ENCODE data around the gene MRPL10. TPM values are rescaled to one million over a fixed set of nuclear protein-coding genes. Genes with fewer than 3 reads are reported as not detected.

MRPL10 gene
- total RNA-seq, 2 donors from 2014 or later: 56.3 to 65.3 TPM

GRCh38 chr17:47830396-47831002 is 842 bp downstream of the MRPL10 start:
- H3K4me3 Mint-ChIP-seq: peak overlapping the region; percentile 81
- no peak overlapping the region for H3K27ac ChIP-seq (ENCODE audit: low read depth, low read length)
- no peaks in the 10 kb centered on the region for H3K9me3 ChIP-seq (ENCODE audit: control insufficient read depth, low read length)
- H3K27me3 Mint-ChIP-seq (ENCODE audit: insufficient read depth): peaks cover 4% of the 10 kb centered on the region
- no peaks in the 10 kb centered on the region for H3K4me1 ChIP-seq (ENCODE audit: control insufficient read depth, insufficient read depth, low read length)
- no peaks in the 10 kb centered on the region for H3K27me3 ChIP-seq (ENCODE audit: control insufficient read depth, insufficient read depth, low read length, poor library complexity, severe bottlenecking)
- peaks cover 25% of the 10 kb centered on the region for H3K36me3 ChIP-seq (ENCODE audit: control insufficient read depth, insufficient read depth, low read length)
- peak overlapping the region; percentile 76 for H3K27ac Mint-ChIP-seq
- TF ChIP-seq CTCF (conservative IDR thresholded peaks at IDR 0.05): no peak
- H3K9ac ChIP-seq (ENCODE audit: extremely low read depth, low read length, poor library complexity, severe bottlenecking): peak overlapping the region; percentile 75
- H3K4me1 Mint-ChIP-seq: peaks cover 8% of the 10 kb centered on the region
- H3K9me3 Mint-ChIP-seq: no peaks in the 10 kb centered on the region
- peaks cover 26% of the 10 kb centered on the region for H3K36me3 Mint-ChIP-seq (ENCODE audit: low read depth)
- DNase-seq: no peak
- WGBS, 2 experiments (ENCODE audit: insufficient coverage in 1 of 2, insufficient read length in 1 of 2): 81 to 82% methylated on average over 12 to 18 of the region's 18 CpGs
- H3K4me3 ChIP-seq (ENCODE audit: low read length): peak overlapping the region; percentile 99

- Histone ChIP-seq H3K36me3 (ENCODE audit: control insufficient read depth, insufficient read depth, low read length) (peaks cover 30% of the 10 kb centered on the region), H3K9me3 (ENCODE audit: control insufficient read depth, low read length) (no peaks in the 10 kb centered on the region), H3K4me1 (ENCODE audit: control insufficient read depth, insufficient read depth, low read length) (no peaks in the 10 kb centered on the region), H3K4me3 (ENCODE audit: low read length) (peak overlapping the region; percentile 99), H3K9ac (ENCODE audit: extremely low read depth, low read length, poor library complexity, severe bottlenecking) (no peak overlapping the region), H3K27ac (ENCODE audit: low read depth, low read length) (no peak overlapping the region), H3K27me3 (ENCODE audit: control insufficient read depth, insufficient read depth, low read length, poor library complexity, severe bottlenecking) (no peaks in the 10 kb centered on the region)
- Mint-ChIP-seq H3K27ac (no peak overlapping the region), H3K27me3 (ENCODE audit: insufficient read depth) (peaks cover 4% of the 10 kb centered on the region), H3K4me3 (peak overlapping the region; percentile 81), H3K36me3 (ENCODE audit: low read depth) (peaks cover 29% of the 10 kb centered on the region), H3K4me1 (peaks cover 8% of the 10 kb centered on the region), H3K9me3 (no peaks in the 10 kb centered on the region)
- 87 to 96% methylated on average over 3 of the region's 3 CpGs for WGBS, 2 experiments (ENCODE audit: insufficient coverage in 1 of 2, insufficient read length in 1 of 2)
- no peak for TF ChIP-seq CTCF (conservative IDR thresholded peaks at IDR 0.05)
- no peak for DNase-seq
These were observed 1.5 kb downstream of the MRPL10 start for GRCh38 chr17:47829870-47830269.

- no peak overlapping the region for H3K27ac Mint-ChIP-seq
- H3K9me3 Mint-ChIP-seq: no peaks in the 10 kb centered on the region
- Histone ChIP-seq H3K9me3 (ENCODE audit: control insufficient read depth, low read length) (no peaks in the 10 kb centered on the region), H3K27me3 (ENCODE audit: control insufficient read depth, insufficient read depth, low read length, poor library complexity, severe bottlenecking) (no peaks in the 10 kb centered on the region), H3K4me3 (ENCODE audit: low read length) (no peak overlapping the region), H3K4me1 (ENCODE audit: control insufficient read depth, insufficient read depth, low read length) (no peaks in the 10 kb centered on the region), H3K9ac (ENCODE audit: extremely low read depth, low read length, poor library complexity, severe bottlenecking) (no peak overlapping the region), H3K36me3 (ENCODE audit: control insufficient read depth, insufficient read depth, low read length) (peaks cover 38% of the 10 kb centered on the region), H3K27ac (ENCODE audit: low read depth, low read length) (no peak overlapping the region)
- peaks cover 41% of the 10 kb centered on the region for H3K36me3 Mint-ChIP-seq (ENCODE audit: low read depth)
- no peak overlapping the region for H3K4me3 Mint-ChIP-seq
- DNase-seq: no peak
- TF ChIP-seq CTCF (conservative IDR thresholded peaks at IDR 0.05): no peak
- 92% methylated on average over 4 of the region's 4 CpGs; no CpG with 5 or more reads in 1 of the 2 experiments for WGBS, 2 experiments (ENCODE audit: insufficient coverage in 1 of 2, insufficient read length in 1 of 2)
- H3K4me1 Mint-ChIP-seq: peaks cover 10% of the 10 kb centered on the region
- no peaks in the 10 kb centered on the region for H3K27me3 Mint-ChIP-seq (ENCODE audit: insufficient read depth)
These were observed 7.8 kb downstream of the MRPL10 start for GRCh38 chr17:47823519-47823918.
